ENCODE data around the gene PCP4L1.
"Not testable (repeated sequence)": the region's sequence is repeated elsewhere in the genome, so short reads cannot be mapped to it uniquely, and the experiment has no call there.

PCP4L1 gene

DNA sequence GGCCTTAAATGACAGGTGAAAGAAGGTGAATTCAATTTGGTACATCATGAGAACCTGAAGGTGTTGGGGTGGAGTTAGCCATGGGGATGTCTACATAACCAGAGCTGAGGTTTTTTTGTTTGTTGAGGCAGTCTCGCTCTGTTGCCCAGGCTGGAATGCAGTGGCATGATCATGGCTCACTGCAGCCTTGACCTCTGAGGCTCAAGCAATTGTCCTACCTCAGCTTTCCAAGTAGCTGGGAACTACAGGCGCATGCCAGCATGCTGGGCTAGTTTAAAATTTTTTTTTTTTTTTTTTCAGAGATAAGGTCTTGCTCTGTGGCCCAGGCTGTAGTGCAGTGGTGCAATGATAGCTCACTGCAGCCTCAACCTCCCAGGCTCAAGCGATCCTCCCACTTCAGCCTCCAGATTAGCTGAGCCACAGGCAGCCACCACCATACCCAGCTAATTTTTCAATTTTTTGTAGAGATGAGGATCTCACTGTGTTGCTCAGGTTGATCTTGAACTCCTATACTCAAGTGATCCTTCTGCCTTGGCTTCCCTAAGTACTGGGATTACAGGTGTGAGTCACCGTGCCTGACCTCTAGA, 53.1 kb downstream of the PCP4L1 start:
- Mint-ChIP-seq H3K9me3 (no peaks in the 10 kb centered on the region), H3K36me3 (peaks cover 6% of the 10 kb centered on the region), H3K27ac (no peak overlapping the region), H3K4me3 (no peak overlapping the region), H3K4me1 (peaks cover 26% of the 10 kb centered on the region)
- ATAC-seq (no peak), DNase-seq (ENCODE audit: low spot score in 2 of 2) (no peak)

GRCh38 chr1:161313554-161314200, 55.1 kb downstream of the PCP4L1 start:
- H3K9me3 Mint-ChIP-seq: no peaks in the 10 kb centered on the region
- ATAC-seq: no peak
- peaks cover 13% of the 10 kb centered on the region for H3K36me3 Mint-ChIP-seq
- peak overlapping the region; percentile 97 for H3K27ac Mint-ChIP-seq
- H3K4me3 Mint-ChIP-seq: peak overlapping the region; percentile 93
- no peak for DNase-seq (ENCODE audit: low spot score in 2 of 2)
- peaks cover 18% of the 10 kb centered on the region for H3K4me1 Mint-ChIP-seq

DNA sequence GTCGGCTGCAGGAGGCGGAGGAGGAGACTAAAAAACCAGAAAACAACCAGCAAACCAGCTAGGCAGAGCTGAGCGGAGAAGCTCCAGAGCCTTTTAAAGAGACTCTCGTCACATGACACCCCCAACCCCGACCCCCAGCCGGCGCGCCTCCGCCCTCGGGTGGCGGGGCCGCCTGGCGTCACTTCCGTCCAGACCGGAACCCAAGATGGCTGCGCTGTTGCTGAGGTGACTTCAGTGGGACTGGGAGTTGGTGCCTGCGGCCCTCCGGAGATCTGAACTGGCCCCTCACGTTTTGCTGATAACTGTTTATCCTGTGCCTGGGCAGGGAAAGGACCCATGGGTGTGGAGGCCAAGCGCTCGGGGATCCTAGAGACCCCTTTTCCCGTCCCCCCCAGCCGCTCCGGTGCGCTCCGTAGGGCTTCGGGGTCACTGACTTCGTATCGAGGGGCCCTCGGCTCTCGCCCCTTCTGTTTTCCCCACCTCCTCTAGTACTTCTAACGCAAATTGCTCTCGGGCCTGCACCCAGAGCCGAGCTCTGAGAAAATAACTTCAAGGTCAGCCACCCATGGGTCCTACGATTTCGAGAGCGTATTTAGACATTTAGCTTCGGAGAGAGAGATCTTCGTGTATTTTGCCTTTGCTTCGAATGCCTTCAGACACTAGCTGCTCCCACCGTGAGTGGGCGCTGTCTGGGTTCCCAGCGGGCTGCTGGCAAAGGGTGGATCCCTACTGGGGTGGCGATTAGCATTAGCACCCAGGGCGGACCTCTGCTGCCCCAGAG, 55.8 kb downstream of the PCP4L1 start, which contains the start of gene SDHC:
SDHC (plus strand) TSS at position 181 of the 781 bp plus-strand sequence; CDS start at position 206, 25 bp downstream.
- no peaks in the 10 kb centered on the region for H3K9me3 Mint-ChIP-seq
- peak within 1 kb of the TSS; percentile 97 for H3K27ac Mint-ChIP-seq
- peaks cover 18% of the 10 kb centered on the region for H3K4me1 Mint-ChIP-seq
- peaks cover 20% of the 10 kb centered on the region for H3K36me3 Mint-ChIP-seq
- ATAC-seq (peak; percentile 99), DNase-seq (ENCODE audit: low spot score in 2 of 2) (peak; percentile 75 to 91)
- peak within 1 kb of the TSS; percentile 93 for H3K4me3 Mint-ChIP-seq

DNA sequence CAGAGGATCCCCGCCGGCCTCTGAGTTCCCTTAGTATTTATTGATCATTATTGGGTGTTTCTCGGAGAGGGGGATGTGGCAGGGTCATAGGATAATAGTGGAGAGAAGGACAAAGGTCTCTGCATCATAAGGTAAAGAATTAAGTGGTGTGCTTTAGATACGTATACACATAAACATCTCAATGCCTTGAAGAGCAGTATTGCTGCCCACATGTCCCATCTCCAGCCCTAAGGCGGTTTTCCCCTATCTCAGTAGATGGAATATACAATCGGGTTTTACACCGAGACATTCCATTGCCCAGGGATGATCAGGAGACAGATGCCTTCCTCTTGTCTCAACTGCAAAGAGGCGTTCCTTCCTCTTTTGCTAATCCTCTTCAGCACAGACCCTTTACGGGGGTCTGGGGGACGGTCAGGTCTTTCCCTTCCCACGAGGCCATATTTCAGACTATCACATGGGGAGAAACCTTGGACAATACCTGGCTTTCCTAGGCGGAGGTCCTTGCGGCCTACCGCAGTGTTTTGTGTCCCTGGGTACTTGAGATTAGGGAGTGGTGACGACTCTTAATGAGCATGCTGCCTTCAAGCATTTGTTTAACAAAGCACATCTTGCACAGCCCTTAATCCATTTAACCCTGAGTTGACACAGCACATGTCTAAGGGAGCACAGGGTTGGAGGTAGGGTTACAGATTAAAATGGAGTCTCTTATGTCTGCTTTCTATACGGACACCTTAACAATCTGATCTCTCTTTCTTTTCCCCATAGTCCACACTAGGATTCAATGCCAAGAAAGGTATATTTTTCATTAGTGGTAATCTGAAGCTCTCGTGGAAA, 57.5 kb downstream of the PCP4L1 start:
- H3K9me3 Mint-ChIP-seq; DNase-seq (ENCODE audit: low spot score in 2 of 2); ATAC-seq: not testable (repeated sequence)
- peaks cover 26% of the 10 kb centered on the region for H3K36me3 Mint-ChIP-seq
- peaks cover 18% of the 10 kb centered on the region for H3K4me1 Mint-ChIP-seq
- H3K4me3 Mint-ChIP-seq: peak overlapping the region; percentile 93
- H3K27ac Mint-ChIP-seq: peak overlapping the region; percentile 97

DNA sequence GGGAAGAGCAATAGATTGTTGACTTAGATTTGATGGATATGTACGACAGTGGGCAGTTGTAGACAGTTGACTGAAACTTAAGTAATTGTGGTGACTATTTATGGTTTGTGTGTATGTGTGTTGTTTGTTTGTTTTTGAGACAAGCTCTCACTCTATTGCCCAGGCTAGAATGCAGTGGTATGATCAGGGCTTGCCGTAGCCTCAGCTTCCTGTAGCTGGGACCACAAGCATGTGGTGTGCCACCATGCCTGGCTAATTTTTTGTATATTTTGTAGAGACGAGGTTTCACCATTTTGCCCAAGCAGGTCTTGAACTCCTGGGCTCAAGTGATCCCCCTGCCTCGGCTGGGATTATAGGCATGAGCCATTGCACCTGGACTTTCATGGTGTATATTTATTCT, 65.5 kb downstream of the PCP4L1 start:
- Mint-ChIP-seq H3K4me3 (no peak overlapping the region), H3K4me1 (peaks cover 12% of the 10 kb centered on the region), H3K36me3 (peaks cover 71% of the 10 kb centered on the region), H3K9me3 (no peaks in the 10 kb centered on the region), H3K27ac (peak overlapping the region; percentile 43)
- ATAC-seq (peak; percentile 71), DNase-seq (ENCODE audit: low spot score in 2 of 2) (no peak)

DNA sequence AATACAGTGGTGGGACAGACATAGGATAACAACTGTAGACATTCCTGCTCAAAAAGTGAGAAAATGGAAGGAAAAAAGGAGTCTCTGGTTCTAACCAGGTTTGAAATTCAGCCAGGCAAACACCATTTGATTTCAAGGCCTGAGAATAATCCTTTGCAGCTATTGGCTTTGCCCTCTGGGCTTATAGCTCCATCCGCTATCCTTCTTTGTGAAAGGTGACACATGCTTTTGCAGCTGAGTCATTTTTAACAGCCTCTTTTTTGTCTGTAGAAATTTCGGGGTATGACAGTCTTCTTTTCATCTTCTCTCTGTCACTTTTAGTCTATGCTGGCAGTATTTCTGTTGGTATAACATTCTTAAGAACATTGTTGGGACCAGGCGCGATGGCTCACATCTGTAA, 71.8 kb downstream of the PCP4L1 start:
- Mint-ChIP-seq H3K4me3 (no peak overlapping the region), H3K36me3 (peaks cover 100% of the 10 kb centered on the region), H3K9me3 (no peaks in the 10 kb centered on the region), H3K27ac (peak overlapping the region; percentile 70), H3K4me1 (no peaks in the 10 kb centered on the region)
- no peak for ATAC-seq
- no peak for DNase-seq (ENCODE audit: low spot score in 2 of 2)

GRCh38 chr1:161333166-161333565, 74.6 kb downstream of the PCP4L1 start:
- no peaks in the 10 kb centered on the region for H3K9me3 Mint-ChIP-seq
- H3K27ac Mint-ChIP-seq: no peak overlapping the region
- no peaks in the 10 kb centered on the region for H3K4me1 Mint-ChIP-seq
- no peak overlapping the region for H3K4me3 Mint-ChIP-seq
- ATAC-seq: no peak
- H3K36me3 Mint-ChIP-seq: peaks cover 95% of the 10 kb centered on the region
- DNase-seq (ENCODE audit: low spot score in 2 of 2): no peak
